ENCODE results near the gene ABLIM2. TPM values are rescaled to one million over a fixed set of nuclear protein-coding genes. Genes with fewer than 3 reads are reported as not detected.

The ABLIM2 gene
- total and polyA plus RNA-seq, 2 of the 4 experiments (the other 2 are of a cell fraction) = under 0.01 to 0.10 TPM

- H3K79me1 ChIP-seq (ENCODE audit: low read depth in 1 of 2, low read length in 2 of 2) = no peaks in the 10 kb centered on the region
- H3K4me1 ChIP-seq (ENCODE audit: control insufficient read depth, insufficient read depth, low read length) = no peaks in the 10 kb centered on the region
- H3K27ac ChIP-seq (ENCODE audit: insufficient read depth, low read length) = no peak overlapping the region
- ChIA-PET POLR2A (ENCODE audit: unreplicated experiment) (no interaction called here), CTCF (no interaction called here)
- no peak overlapping the region for H3K56ac ChIP-seq (ENCODE audit: extremely low read depth, insufficient read depth, low read length)
- DNase-seq (no peak), ATAC-seq (ENCODE audit: low read depth) (no peak)
- no peak overlapping the region for H3K4me3 ChIP-seq (ENCODE audit: insufficient read depth, low read depth, low read length)
- no peak overlapping the region for H2AK5ac ChIP-seq (ENCODE audit: low read depth, low read length)
- no peak overlapping the region for H3K23ac ChIP-seq (ENCODE audit: low read depth, low read length)
- H2BK5ac ChIP-seq (ENCODE audit: low read depth, low read length, poor library complexity, severe bottlenecking) = no peak overlapping the region
- TF ChIP-seq POLR2A (IDR thresholded peaks at IDR 0.05; ENCODE audit: low read depth, low read length) (no peak), FOS (IDR thresholded peaks at IDR 0.05; ENCODE audit: low read depth, low read length) (no peak), CHD1 (IDR thresholded peaks at IDR 0.05; ENCODE audit: low read depth, low read length) (no peak), MAFK (IDR thresholded peaks at IDR 0.05; ENCODE audit: low read depth, low read length) (no peak), MXI1 (IDR thresholded peaks at IDR 0.05; ENCODE audit: borderline replicate concordance, low read depth, low read length) (no peak), SMC3 (IDR thresholded peaks at IDR 0.05; ENCODE audit: low read depth, low read length) (no peak), RFX5 (IDR thresholded peaks at IDR 0.05; ENCODE audit: low read depth, low read length) (no peak), CEBPB (IDR thresholded peaks at IDR 0.05; ENCODE audit: low read depth, low read length) (no peak), USF2 (IDR thresholded peaks at IDR 0.05; ENCODE audit: low read depth, low read length) (no peak), ELK1 (IDR thresholded peaks at IDR 0.05; ENCODE audit: borderline replicate concordance, low read depth, low read length) (no peak), BHLHE40 (IDR thresholded peaks at IDR 0.05; ENCODE audit: low read depth, low read length) (no peak), MAZ (IDR thresholded peaks at IDR 0.05; ENCODE audit: borderline replicate concordance, low read depth, low read length) (no peak), RAD21 (IDR thresholded peaks at IDR 0.05; ENCODE audit: low read length) (no peak), NFE2L2 (IDR thresholded peaks at IDR 0.05; ENCODE audit: low read depth, low read length) (no peak), CTCF (conservative IDR thresholded peaks at IDR 0.05; ENCODE audit: low read depth, low read length) (no peak), RCOR1 (IDR thresholded peaks at IDR 0.05; ENCODE audit: insufficient replicate concordance, low read length) (no peak)
- H2AFZ ChIP-seq (replicated peaks; ENCODE audit: low read length, poor library complexity) = no peak overlapping the region
- H3K27me3 ChIP-seq (ENCODE audit: control insufficient read depth, insufficient read depth, low read length) = peaks cover 81% of the 10 kb centered on the region
- in situ Hi-C loops (cut with MboI; ENCODE audit: low sequenced_read_pairs) (no loop called here), intact Hi-C loops (cut with micrococcal nuclease) (no loop called here), dilution Hi-C loops (cut with HindIII; ENCODE audit: low sequenced_read_pairs, unreplicated experiment) (no loop called here)
- H3K36me3 ChIP-seq (ENCODE audit: control insufficient read depth, insufficient read depth, low read length) = no peaks in the 10 kb centered on the region
- H3K14ac ChIP-seq (replicated peaks; ENCODE audit: low read depth, low read length) = no peak overlapping the region
- no peak overlapping the region for H4K5ac ChIP-seq (ENCODE audit: low read depth, low read length)
- H2BK120ac ChIP-seq (ENCODE audit: low read depth, low read length) = no peak overlapping the region
- no peak overlapping the region for H2BK15ac ChIP-seq (ENCODE audit: low read depth, low read length)
- H4K8ac ChIP-seq (ENCODE audit: low read depth in 2 of 2, low read length in 2 of 2) = no peak overlapping the region
- H4K20me1 ChIP-seq (ENCODE audit: insufficient read depth, low read length) = peaks cover 3% of the 10 kb centered on the region; the same call in 1 of the 2 replicates
- BruUV-seq (replicated peaks) = no TSS peak
- H3K18ac ChIP-seq (ENCODE audit: low read depth, low read length) = no peak overlapping the region
- no peak overlapping the region for H2AK9ac ChIP-seq (replicated peaks; ENCODE audit: low read depth, low read length, poor library complexity)
- H2BK20ac ChIP-seq (ENCODE audit: low read depth, low read length) = no peak overlapping the region
- H3K4ac ChIP-seq (ENCODE audit: low read depth, low read length) = no peak overlapping the region
- no peak overlapping the region for H3K4me2 ChIP-seq (ENCODE audit: low read depth, low read length)
- no peak overlapping the region for H4K91ac ChIP-seq (ENCODE audit: insufficient read depth, low read depth, low read length)
- no peaks in the 10 kb centered on the region for H3K9me3 ChIP-seq (ENCODE audit: control insufficient read depth, insufficient read depth, low read length)
- no peaks in the 10 kb centered on the region for H3K9me1 ChIP-seq (ENCODE audit: insufficient read depth, low read length)
- WGBS, 2 experiments (ENCODE audit: extremely low coverage in 2 of 2, insufficient read length in 1 of 2) = 80% methylated on average over 3 of the region's 11 CpGs; no CpG with 5 or more reads in 1 of the 2 experiments
- no peak overlapping the region for H3K9ac ChIP-seq (ENCODE audit: low read depth, low read length)
Observed at GRCh38 chr4:8007581-8007980, 151.0 kb downstream of the ABLIM2 start.
